ENCODE results near the gene TMOD3.

DNA sequence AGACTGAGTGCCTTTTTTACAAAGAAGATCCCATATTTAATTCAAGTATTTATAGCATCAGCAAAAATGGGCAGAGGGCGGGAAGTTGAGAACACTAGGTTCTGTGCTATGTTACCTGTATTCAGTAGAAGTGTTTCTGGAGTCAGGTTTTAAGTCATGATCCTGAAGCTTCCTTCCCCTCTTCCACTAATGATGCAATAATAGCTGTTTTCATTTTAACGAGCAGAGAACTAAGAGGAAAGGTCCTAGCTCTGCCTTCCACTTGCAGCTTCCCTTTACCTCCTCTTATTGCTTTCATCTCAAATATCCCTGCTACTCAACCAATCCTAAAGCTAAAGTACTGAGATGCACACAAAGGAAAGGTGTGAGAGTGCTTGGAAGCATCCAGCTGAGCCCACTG is 16.9 kb upstream of the TMOD3 start:
- TF ChIP-seq CTCF (IDR thresholded peaks at IDR 0.05; ENCODE audit: low read depth, low read length) (no peak), EZH2phosphoT487 (IDR thresholded peaks at IDR 0.05; ENCODE audit: low read depth) (no peak)
